Fibroblast of peridontal ligament (primary cell): ENCODE results near the gene RRAD.
A peak's percentile ranks its signal among the peaks of the same experiment; 100 is the strongest.

Experiments
- DNase-seq: peaks from one replicate; pipeline ENCODE4 v3.0.0-alpha.2; 2010; ENCODE audit errors: extremely low read depth

The RRAD gene

DNA sequence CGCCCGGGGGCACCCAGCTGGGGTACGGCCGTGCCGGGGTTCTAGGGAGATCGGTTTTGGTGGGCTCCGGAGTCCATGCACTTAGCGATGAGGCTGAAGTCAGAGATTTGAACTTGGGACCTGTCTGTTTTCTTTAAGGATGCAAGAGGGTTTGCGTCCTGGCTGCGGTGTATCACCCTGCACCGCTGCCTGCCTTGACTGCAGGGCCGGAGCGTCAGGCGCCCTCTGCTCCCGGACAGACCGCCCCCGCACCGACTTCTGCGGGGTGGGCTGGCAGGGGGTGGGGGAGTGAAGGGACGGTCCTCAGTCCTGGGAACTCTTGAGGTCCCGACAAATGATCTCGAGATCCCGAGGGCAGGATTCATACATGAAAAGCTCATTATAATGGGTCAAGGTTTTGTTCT, 44.3 kb downstream of the RRAD start:
- DNase-seq: no peak

DNA sequence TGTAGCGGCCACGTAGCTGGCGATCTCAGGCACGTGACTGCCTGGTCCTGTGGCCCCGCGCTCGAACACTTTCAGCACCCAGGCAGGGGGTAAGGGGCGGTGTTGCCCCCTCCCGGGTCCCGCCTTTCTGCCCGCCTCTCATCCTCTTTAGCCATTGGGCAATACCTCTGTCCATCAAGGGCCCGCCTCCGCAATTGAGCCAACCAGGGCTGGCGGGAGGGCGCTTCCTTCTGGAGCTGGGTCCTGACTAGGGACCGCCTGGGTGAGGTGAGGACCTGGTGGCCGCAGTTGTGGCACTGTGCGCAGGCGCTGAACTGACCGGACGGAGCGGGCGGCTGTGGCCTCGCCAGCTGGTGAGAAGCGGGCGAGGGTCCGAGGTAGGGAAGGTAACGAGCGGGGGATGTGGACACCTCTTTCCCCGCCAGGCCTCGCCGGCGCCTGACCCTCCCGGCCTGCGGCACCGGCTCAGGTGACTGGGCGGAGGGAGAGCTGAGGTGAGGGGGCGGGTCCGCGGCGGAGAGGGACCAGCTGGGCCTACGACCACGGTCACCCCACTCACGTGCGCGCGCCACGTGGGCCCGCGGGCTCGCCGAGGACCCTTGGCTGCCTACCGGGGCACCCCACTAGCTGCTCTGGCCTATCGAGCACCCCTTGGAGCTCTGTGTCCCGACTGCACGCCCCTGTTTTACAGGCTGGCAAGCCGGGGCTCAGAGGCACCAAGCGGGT, 44.9 kb downstream of the RRAD start, which contains the start of gene PDP2:
PDP2 (plus strand) TSS at position 228 of the 726 bp plus-strand sequence. CDS start 3,770 bp downstream, outside the sequence.
- DNase-seq: peak; percentile 91

DNA sequence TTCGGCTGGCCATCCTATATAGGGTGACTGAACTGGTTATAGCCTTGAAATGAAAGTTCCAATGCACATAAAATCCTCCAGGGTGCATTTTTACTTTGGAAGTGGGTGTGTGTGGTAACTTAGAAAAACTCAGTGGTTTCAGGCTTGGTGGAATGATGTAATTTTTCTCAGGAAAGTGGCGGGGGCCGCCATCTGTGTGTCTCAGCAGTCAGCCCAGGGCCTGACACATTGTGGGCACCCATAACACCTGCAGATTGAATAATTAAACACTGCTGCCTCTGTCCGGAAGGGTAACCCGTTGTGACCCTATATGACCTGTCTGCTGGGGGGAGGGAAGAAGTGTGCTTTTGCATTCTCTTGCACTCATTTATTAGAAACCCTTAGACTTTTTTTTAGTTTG, 47.3 kb downstream of the RRAD start:
- DNase-seq: peak; percentile 64

DNA sequence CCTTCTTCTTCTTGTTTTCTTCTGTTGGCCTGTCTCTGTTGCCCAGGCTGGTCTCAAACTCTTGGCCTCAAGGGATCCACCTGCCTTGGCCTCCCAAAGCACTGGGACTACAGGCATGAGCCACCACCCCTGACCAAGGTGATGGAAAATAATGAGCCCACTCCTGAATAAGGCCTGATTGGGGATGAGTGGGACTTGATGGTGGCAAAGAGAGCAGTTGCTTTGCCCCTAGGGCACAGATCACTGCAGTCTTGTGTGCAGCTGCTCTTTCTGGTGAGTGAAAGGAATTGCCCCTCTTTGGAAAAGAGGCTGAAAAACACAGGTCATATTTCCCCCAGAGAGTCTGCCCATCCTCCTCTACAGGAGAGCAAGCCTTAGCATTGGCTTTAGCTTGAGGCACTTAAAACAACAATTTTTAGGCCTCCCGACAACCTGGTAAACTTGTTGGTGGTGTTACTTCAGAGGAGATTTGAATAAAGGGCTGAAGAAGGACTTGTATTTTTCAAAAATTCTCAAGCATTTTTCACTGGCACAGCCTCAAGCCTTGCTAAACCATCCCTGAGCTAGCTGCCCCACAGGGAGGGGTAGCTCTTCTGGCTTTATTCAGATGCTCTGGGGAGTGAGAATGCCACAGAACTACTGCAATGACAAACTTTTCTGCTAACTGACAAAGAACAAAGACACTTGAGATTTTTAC, 51.1 kb downstream of the RRAD start:
- peak; percentile 82 for DNase-seq

DNA sequence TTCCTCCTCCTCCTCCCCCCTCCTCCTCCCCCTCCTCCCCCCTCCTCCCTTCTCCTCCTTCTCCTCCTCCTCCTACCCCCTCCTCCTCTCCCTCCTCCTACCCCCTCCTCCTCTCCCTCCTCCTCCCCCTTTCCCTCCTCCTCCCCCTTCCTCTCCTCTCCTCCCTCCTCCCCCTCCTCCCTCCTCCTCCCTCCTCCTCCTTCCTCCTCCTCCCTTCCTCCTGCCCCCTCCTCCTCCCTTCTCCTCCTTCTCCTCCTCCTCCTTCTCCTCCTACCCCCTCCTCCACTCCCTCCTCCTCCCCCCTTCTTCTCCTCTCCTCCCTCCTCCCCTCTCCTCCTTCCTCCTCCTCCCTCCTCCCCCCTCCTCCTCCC, 51.7 kb downstream of the RRAD start:
- DNase-seq: no peak

DNA sequence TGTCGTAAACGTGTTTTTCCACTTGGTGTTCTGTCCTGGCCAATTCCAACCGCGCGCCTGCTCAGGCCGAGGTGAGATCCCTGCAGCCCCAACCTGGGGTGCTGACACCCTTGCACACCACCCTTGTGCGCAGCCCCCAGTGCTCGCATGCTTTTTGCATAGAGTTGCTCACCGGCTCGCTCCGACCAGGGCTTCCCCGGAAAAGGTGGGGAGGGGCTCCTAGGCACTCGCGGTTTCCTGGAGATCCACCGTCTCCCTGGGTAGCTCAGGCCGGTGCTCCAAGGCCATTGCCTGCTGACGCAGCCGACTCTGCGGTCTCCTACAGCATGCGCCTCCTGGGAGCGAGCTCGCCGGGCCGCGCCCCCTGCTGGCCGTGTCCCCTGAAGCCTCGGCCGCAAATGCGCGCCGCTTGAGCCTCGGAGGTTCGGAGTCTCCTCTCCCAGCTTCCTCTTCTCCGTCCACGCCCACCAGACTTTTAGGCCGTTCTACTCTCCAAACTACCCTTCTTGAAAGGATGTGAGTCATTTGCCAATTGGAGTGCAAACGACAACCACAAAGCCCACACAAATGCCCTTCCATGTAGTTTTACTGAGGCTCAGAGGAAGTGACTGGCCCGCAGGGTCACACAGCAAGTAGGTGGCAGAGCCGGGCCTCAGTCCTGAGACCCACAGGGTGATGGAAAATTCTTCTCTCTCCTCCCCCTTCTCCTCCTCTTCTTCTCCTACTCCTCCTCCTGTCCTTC, 52.2 kb downstream of the RRAD start:
- peak; percentile 97 for DNase-seq

DNA sequence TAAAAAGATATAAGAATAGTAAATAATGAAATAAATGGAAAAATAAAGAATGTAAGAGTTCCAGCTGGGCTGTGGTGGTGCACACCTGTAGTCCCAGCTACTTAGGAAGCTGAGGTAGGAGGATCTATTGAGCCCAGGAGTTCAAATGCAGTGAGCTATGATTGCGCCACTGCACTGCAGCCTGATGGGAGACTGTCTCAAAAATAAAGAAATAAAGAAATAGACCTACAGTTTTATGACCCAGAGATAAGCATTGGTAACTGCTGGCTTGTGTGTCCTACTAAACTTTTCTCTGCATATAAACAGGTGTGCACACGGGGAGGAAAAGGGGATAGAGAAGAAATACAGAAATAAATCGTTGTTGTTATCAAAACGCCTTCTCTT, 52.8 kb downstream of the RRAD start:
- no peak for DNase-seq

DNA sequence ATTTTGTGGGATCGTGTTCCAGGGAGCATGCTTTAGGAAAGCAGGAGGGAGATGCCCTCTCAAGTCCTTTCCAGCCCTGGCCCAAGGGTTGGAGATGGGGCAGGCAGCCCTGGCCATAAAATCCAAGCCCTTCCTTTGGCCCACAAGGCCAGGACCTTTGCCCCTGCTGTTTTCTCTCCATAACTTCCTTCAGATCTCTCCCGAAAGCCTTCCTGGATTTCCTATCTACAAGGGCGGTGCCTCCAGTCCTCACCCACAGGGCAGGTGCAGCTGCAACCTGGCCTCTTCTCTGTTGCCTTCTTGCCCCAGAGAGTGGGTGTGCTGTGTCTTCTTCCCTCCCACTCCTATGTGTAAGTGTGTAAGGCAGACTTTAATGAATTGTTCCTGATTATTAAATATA, 53.5 kb downstream of the RRAD start:
- no peak for DNase-seq
